Trophoblast cell (in vitro differentiated cells and primary cell): ENCODE results near the gene ABL2.
A peak's percentile ranks its signal among the peaks of the same experiment; 100 is the strongest.

Experiments
- DNase-seq, 2 donors: peaks; one replicate each; pipeline ENCODE4 v3.0.0-alpha.2; 2016
- H2AFZ ChIP-seq: 2 replicates; pipeline ENCODE4 v1.6.1; 2013; ENCODE audit warnings: low read length, moderate library complexity, mild to moderate bottlenecking; ENCODE audit not compliant: insufficient read depth, poor library complexity
- H2AK5ac ChIP-seq: 2 replicates; pipeline ENCODE4 v1.6.1; 2013; ENCODE audit warnings: mild to moderate bottlenecking, low read length
- H2BK120ac ChIP-seq: 2 replicates; pipeline ENCODE4 v1.6.1; 2013; ENCODE audit warnings: low read length, mild to moderate bottlenecking, moderate library complexity; ENCODE audit not compliant: insufficient read depth, poor library complexity
- H2BK12ac ChIP-seq: 2 replicates; pipeline ENCODE4 v1.6.1; 2013; ENCODE audit warnings: mild to moderate bottlenecking, low read length, moderate library complexity
- H2BK5ac ChIP-seq: 2 replicates; pipeline ENCODE4 v1.6.1; 2013; ENCODE audit warnings: low read length, low read depth, moderate library complexity, mild to moderate bottlenecking; ENCODE audit not compliant: poor library complexity
- H3K14ac ChIP-seq: 2 replicates; pipeline ENCODE4 v1.6.1; 2013; ENCODE audit warnings: mild to moderate bottlenecking, low read length
- H3K18ac ChIP-seq: 2 replicates; pipeline ENCODE4 v1.6.1; 2013; ENCODE audit warnings: mild to moderate bottlenecking, low read length
- H3K23ac ChIP-seq: 2 replicates; pipeline ENCODE4 v1.6.1; 2013; ENCODE audit warnings: low read length
- H3K27ac ChIP-seq: 2 replicates; pipeline ENCODE4 v1.5.1; 2013; ENCODE audit warnings: low read depth, mild to moderate bottlenecking, inconsistent platforms, low read length, moderate library complexity
- H3K27me3 ChIP-seq: 2 replicates; pipeline ENCODE4 v1.6.1; 2013; ENCODE audit warnings: inconsistent platforms, mild to moderate bottlenecking, low read length, moderate library complexity; ENCODE audit not compliant: insufficient read depth
- H3K36me3 ChIP-seq, 2 experiments: 1 replicate in 1 of 2; 2 replicates in 1 of 2; pipeline ENCODE4 v1.6.1; 2013; ENCODE audit warnings: low read length in 2 of 2, mild to moderate bottlenecking in 2 of 2, moderate library complexity in 1 of 2; ENCODE audit not compliant: insufficient read depth in 2 of 2, control insufficient read depth in 1 of 2
- H3K4ac ChIP-seq: 2 replicates; pipeline ENCODE4 v1.6.1; 2013; ENCODE audit warnings: low read depth, mild to moderate bottlenecking, low read length, moderate library complexity
- H3K4me1 ChIP-seq, 2 experiments: 1 replicate in 1 of 2; 2 replicates in 1 of 2; pipeline ENCODE4 v1.6.1; 2013; ENCODE audit warnings: low read length in 2 of 2, mild to moderate bottlenecking in 2 of 2, moderate library complexity in 1 of 2; ENCODE audit not compliant: insufficient read depth in 2 of 2, control insufficient read depth in 1 of 2
- H3K4me2 ChIP-seq: 2 replicates; pipeline ENCODE4 v1.6.1; 2013; ENCODE audit warnings: inconsistent platforms, mild to moderate bottlenecking, low read length, moderate library complexity
- H3K4me3 ChIP-seq: 2 replicates; pipeline ENCODE4 v1.5.1; 2013; ENCODE audit warnings: mild to moderate bottlenecking, low read depth, low read length, inconsistent platforms
- H3K79me1 ChIP-seq: one replicate; pipeline ENCODE4 v1.6.1; 2013; ENCODE audit warnings: low read length
- H3K79me2 ChIP-seq: 2 replicates; pipeline ENCODE4 v1.6.1; 2013; ENCODE audit warnings: low read length, mild to moderate bottlenecking; ENCODE audit not compliant: control insufficient read depth, insufficient read depth, poor library complexity
- H3K9ac ChIP-seq: 2 replicates; pipeline ENCODE4 v1.6.1; 2013; ENCODE audit warnings: mild to moderate bottlenecking, low read length
- H3K9me3 ChIP-seq: 2 replicates; pipeline ENCODE4 v1.6.1; 2013; ENCODE audit warnings: low read depth, mild to moderate bottlenecking, control low read depth, inconsistent platforms, low read length; ENCODE audit not compliant: insufficient read depth
- H4K12ac ChIP-seq: 2 replicates; pipeline ENCODE4 v1.6.1; 2013; ENCODE audit warnings: low read depth, mild to moderate bottlenecking, low read length, moderate library complexity
- H4K8ac ChIP-seq: 2 replicates; pipeline ENCODE4 v1.6.1; 2013; ENCODE audit warnings: low read depth, mild to moderate bottlenecking, low read length, moderate library complexity
- H4K91ac ChIP-seq: one replicate; pipeline ENCODE4 v1.6.1; 2013; ENCODE audit warnings: low read depth, mild to moderate bottlenecking, low read length, moderate library complexity
- WGBS: extraction: QIAGEN DNeasy Blood & Tissue Kit; methylation state at CpG from one replicate; pipeline ENCODE4 v1.1.7; 2013; ENCODE audit warnings: missing lambda C conversion rate; ENCODE audit not compliant: insufficient read length, insufficient coverage; ENCODE audit errors: extremely low coverage; 5-methylcytosine and 5-hydroxymethylcytosine counted together

The ABL2 gene

GRCh38 chr1:179061360-179062282 is 167.9 kb downstream of the ABL2 start:
- H2BK120ac ChIP-seq, result no peak overlapping the region
- no peak overlapping the region for H3K9ac ChIP-seq
- H2AK5ac ChIP-seq, result no peak overlapping the region
- no peak overlapping the region for H3K4ac ChIP-seq
- no peak overlapping the region for H3K27ac ChIP-seq
- no peak overlapping the region for H3K23ac ChIP-seq
- H3K4me2 ChIP-seq, result no peak overlapping the region
- H2BK12ac ChIP-seq, result no peak overlapping the region
- H2AFZ ChIP-seq, result no peak overlapping the region
- no peak overlapping the region for H4K8ac ChIP-seq
- H3K4me1 ChIP-seq, result peaks cover 3% of the 10 kb centered on the region in 2 experiments
- no peaks in the 10 kb centered on the region for H3K9me3 ChIP-seq
- H3K14ac ChIP-seq, result no peak overlapping the region
- no peak overlapping the region for H3K18ac ChIP-seq
- H3K4me3 ChIP-seq, result no peak overlapping the region
- WGBS, result no CpG with 5 or more reads among the region's 8 CpGs
- no peak overlapping the region for H4K91ac ChIP-seq
- H3K36me3 ChIP-seq, result peaks cover 5 to 8% of the 10 kb centered on the region in 2 experiments
- no peaks in the 10 kb centered on the region for H3K27me3 ChIP-seq
- H3K79me2 ChIP-seq, result no peaks in the 10 kb centered on the region
- H4K12ac ChIP-seq, result no peak overlapping the region
- H2BK5ac ChIP-seq, result no peak overlapping the region
- DNase-seq, result no peak
- H3K79me1 ChIP-seq, result no peaks in the 10 kb centered on the region

- no peak overlapping the region for H2AFZ ChIP-seq
- DNase-seq, result no peak
- H3K4me2 ChIP-seq, result no peak overlapping the region
- H3K9ac ChIP-seq, result no peak overlapping the region
- no peak overlapping the region for H3K4ac ChIP-seq
- no peaks in the 10 kb centered on the region for H3K27me3 ChIP-seq
- H3K4me1 ChIP-seq, result peaks cover 3% of the 10 kb centered on the region in 2 experiments
- H2BK5ac ChIP-seq, result peak overlapping the region; percentile 4
- no peak overlapping the region for H2BK120ac ChIP-seq
- H3K18ac ChIP-seq, result no peak overlapping the region
- H3K4me3 ChIP-seq, result no peak overlapping the region
- WGBS, result no CpG with 5 or more reads among the region's 3 CpGs
- no peaks in the 10 kb centered on the region for H3K9me3 ChIP-seq
- H3K14ac ChIP-seq, result no peak overlapping the region
- H3K79me2 ChIP-seq, result no peaks in the 10 kb centered on the region
- H3K27ac ChIP-seq, result no peak overlapping the region
- H3K79me1 ChIP-seq, result no peaks in the 10 kb centered on the region
- no peak overlapping the region for H4K12ac ChIP-seq
- no peak overlapping the region for H2BK12ac ChIP-seq
- peak overlapping the region; percentile 54 for H4K91ac ChIP-seq
- H3K23ac ChIP-seq, result no peak overlapping the region
- peaks cover under 1% of the 10 kb centered on the region in 2 experiments for H3K36me3 ChIP-seq
- H2AK5ac ChIP-seq, result no peak overlapping the region
- no peak overlapping the region for H4K8ac ChIP-seq
Observed at GRCh38 chr1:179058487-179059483, 170.7 kb downstream of the ABL2 start.

GRCh38 chr1:179055937-179056336 is 173.5 kb downstream of the ABL2 start:
- H3K9me3 ChIP-seq, result no peaks in the 10 kb centered on the region

GRCh38 chr1:179053486-179053885 is 176.0 kb downstream of the ABL2 start:
- H3K27me3 ChIP-seq, result no peaks in the 10 kb centered on the region

More at GRCh38 chr1:179055937-179056336, 173.5 kb downstream of the ABL2 start:
- no peak overlapping the region for H2BK12ac ChIP-seq
- H4K8ac ChIP-seq, result no peak overlapping the region
- H2BK5ac ChIP-seq, result no peak overlapping the region
- no peaks in the 10 kb centered on the region for H3K79me2 ChIP-seq
- no peak overlapping the region for H2BK120ac ChIP-seq
- H3K18ac ChIP-seq, result no peak overlapping the region
- no peak overlapping the region for H4K91ac ChIP-seq
- H3K4me2 ChIP-seq, result no peak overlapping the region
- H3K9ac ChIP-seq, result no peak overlapping the region
- no peak overlapping the region for H2AFZ ChIP-seq
- peaks cover 3% of the 10 kb centered on the region in 2 experiments for H3K4me1 ChIP-seq
- H3K14ac ChIP-seq, result no peak overlapping the region
- no peak for DNase-seq
- H3K79me1 ChIP-seq, result no peaks in the 10 kb centered on the region
- no CpG with 5 or more reads among the region's 2 CpGs for WGBS
- H3K23ac ChIP-seq, result no peak overlapping the region
- no peak overlapping the region for H2AK5ac ChIP-seq
- H3K27ac ChIP-seq, result no peak overlapping the region
- H3K36me3 ChIP-seq, result peaks cover 2% of the 10 kb centered on the region in 2 experiments
- no peak overlapping the region for H4K12ac ChIP-seq
- no peak overlapping the region for H3K4me3 ChIP-seq
- H3K4ac ChIP-seq, result no peak overlapping the region
- no peaks in the 10 kb centered on the region for H3K27me3 ChIP-seq

More at GRCh38 chr1:179053486-179053885, 176.0 kb downstream of the ABL2 start:
- H3K23ac ChIP-seq, result no peak overlapping the region
- H2AK5ac ChIP-seq, result no peak overlapping the region
- H4K91ac ChIP-seq, result no peak overlapping the region
- H3K27ac ChIP-seq, result no peak overlapping the region
- H3K79me2 ChIP-seq, result no peaks in the 10 kb centered on the region
- H2AFZ ChIP-seq, result no peak overlapping the region
- H4K8ac ChIP-seq, result no peak overlapping the region
- H3K18ac ChIP-seq, result no peak overlapping the region
- no peak for DNase-seq
- H2BK120ac ChIP-seq, result no peak overlapping the region
- no peak overlapping the region for H3K4me3 ChIP-seq
- peaks cover 3% of the 10 kb centered on the region in 2 experiments for H3K4me1 ChIP-seq
- no peak overlapping the region for H3K14ac ChIP-seq
- H2BK12ac ChIP-seq, result no peak overlapping the region
- H4K12ac ChIP-seq, result no peak overlapping the region
- no peak overlapping the region for H2BK5ac ChIP-seq
- no peak overlapping the region for H3K4me2 ChIP-seq
- peaks cover 2 to 4% of the 10 kb centered on the region in 2 experiments for H3K36me3 ChIP-seq
- H3K9ac ChIP-seq, result no peak overlapping the region
- H3K9me3 ChIP-seq, result no peaks in the 10 kb centered on the region
- H3K4ac ChIP-seq, result no peak overlapping the region
- no CpG with 5 or more reads among the region's 2 CpGs for WGBS
- no peaks in the 10 kb centered on the region for H3K79me1 ChIP-seq
